SKM-1 (cell line): ENCODE data around the gene IL17REL.

Experiments used
- DNase-seq: peaks from one replicate; lab custom pipeline; 2025; ENCODE audit not compliant: unreplicated experiment; lab: John Stamatoyannopoulos, UW

IL17REL gene

DNA sequence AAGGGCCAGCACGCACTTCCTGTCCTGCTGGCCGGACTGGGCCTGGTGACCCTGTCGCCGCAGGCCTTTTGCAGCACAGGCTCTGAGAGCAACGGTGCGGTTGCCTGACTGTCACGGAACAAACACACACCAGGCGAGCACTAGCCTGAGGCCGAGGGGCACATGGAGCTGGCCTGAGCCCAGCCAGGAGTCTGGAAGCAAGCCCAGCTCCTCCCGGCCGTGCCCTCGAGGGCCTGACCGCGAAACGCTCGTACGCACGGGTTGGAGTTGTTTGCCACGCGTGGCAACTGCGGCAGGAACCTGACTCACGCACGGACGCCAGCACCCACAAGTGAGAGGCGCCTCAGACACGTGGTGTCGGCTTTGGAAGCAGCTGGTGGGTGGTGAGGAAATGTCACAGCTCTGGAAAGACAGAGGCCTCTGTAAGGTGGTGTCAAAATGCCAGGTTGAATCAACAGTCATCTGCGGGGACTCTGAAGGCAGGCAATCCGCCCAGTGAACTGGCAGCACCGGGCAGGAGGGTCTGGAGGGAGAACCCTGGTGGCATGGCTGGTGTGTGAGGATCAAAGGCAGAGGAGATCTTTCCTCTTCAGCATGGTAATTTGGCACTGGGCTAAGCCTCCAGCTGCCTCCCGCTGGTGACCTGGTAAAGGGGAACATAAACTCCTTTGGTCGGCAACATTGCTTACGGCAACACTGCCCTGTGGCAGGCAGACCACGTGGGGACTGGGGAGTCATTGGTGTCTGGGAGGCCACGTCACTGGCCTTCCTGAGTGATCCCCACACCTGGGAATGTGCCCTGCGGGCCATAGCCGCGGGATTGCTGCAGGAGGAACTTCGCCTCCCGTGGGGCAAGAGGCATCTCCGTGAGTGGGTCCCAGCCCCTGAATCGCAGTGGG lies 15.3 kb upstream of the IL17REL start:
- no peak for DNase-seq

DNA sequence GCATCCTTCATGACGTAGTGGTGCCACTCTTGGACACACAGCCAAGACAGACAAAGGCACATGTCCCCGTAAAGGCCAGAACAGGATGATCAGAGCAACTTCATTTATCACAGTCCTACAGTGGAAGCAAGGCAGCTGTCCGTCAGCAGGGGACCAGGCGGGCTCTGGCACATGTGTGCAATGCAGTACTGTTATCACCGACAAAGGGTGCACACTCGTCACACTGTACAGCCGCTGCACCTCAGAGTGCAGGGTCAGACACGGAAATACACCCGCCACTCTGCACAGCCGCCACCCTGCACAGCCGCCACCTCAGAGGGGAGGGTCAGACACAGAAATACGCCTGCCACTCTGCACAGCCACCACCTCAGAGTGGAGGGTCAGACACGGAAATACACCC lies 13.4 kb upstream of the IL17REL start:
- no peak for DNase-seq

DNA sequence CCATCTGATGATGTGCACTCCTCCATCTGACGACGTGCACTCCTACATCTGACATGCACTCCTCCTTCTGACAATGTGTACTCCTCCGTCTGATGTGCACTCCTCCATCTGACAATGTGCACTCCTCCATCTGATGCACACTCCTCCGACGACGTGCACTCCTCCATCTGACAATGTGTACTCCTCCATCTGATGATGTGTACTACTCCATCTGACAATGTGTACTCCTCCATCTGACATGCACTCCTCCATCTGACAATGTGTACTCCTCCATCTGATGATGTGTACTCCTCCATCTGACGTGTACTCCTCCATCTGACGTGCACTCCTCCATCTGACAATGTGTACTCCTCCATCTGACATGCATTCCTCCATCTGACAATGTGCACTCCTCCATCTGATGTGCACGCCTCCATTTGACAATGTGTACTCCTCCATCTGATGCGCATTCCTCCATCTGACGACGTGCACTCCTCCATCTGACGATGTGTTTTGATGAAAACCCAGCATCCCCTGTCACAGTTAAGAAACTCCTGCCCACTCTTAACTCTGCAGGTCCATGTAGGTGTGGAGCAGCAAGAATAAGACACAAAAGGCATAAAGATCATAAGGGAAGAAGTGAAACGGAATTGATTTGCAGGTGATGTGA lies 9.7 kb upstream of the IL17REL start:
- no peak for DNase-seq

DNA sequence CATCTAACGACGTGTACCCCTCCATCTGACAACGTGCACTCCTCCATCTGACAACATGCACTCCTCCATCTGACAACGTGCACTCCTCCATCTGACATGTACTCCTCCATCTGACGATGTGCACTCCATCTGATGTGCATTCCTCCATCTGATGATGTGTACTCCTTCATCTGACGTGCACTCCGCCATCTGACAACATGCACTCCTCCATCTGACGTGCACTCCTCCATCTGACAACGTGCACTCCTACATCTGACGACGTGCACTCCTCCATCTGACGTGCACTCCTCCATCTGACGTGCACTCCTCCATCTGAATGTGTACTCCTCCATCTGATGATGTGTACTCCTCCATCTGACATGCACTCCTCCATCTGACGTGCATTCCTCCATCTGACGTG lies 8.0 kb upstream of the IL17REL start:
- DNase-seq: no peak

DNA sequence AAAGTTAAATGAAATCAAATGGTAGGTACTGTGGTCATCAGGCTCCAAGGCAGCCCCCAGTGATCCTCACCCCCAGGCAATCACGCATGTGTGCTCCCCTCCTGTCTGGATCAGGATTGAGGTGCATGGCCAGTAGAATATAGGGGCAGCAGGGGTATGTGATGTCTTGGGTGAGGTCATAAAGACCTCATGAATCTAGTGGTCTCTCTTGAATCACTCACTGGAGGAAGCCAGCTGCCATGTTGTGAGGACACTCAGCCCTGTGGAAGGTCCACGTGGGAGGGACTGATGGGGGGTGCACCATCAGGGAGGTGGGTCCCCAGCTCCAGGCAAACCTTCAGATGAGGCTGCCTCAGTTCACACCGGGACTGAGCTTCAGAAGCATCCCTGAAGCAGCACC lies 6.8 kb upstream of the IL17REL start:
- no peak for DNase-seq

DNA sequence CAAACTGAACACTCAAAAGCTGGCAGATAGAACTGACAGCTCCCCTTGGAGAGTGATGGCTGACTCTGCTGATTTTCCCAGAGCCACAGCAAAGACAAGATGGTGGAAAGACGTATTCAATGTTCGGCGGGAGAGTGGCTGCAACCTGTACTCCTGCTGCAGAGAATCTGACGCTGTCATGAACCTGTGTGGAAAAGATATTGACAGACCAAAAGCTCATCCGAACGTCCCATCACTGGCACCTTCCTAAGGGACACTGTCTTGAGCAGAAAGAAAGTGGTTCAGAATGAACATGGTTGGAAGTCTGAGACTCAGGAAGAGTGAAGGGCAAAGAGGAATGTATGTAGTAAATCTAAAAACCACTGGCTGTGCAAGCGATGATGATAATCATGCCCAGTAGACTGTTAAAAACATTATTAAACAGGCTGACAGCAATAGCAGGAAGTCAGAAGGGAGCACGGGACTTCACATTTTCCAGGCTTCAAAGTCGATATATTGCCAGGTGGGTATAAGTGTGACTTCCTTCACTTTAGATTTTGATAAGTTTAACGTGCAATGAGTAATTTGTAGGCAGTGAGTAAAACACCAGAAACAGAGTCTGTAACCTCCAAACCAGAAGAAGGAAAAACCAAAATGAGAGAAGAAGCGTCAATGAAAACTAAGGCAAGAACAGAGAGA lies 6.2 kb upstream of the IL17REL start:
- DNase-seq: no peak

DNA sequence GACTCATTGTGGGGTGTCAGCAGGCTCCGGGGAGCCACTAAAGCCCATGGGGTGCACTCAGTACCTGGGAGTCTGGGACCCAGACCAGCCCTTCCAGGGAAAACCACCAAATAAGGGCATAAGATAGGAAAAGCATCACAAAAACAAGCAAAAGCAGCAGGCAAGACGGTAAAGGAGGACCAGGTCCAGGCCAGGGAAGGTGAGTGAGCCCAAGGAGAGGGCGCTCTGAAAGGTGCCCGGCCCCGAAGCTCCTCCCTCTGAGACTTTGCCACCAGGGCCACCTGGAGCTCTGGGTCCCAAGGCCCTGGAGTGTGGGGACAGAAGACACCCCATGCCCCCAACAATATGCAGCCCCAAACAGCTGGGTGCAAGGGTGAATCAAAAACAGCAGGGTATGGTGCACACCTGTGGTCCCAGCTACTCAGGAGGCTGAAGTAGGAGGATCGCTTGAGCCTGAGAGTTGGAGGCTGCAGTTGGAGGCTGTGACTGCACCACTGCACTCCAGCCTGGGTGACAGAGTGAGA lies 5.2 kb upstream of the IL17REL start:
- DNase-seq: no peak

DNA sequence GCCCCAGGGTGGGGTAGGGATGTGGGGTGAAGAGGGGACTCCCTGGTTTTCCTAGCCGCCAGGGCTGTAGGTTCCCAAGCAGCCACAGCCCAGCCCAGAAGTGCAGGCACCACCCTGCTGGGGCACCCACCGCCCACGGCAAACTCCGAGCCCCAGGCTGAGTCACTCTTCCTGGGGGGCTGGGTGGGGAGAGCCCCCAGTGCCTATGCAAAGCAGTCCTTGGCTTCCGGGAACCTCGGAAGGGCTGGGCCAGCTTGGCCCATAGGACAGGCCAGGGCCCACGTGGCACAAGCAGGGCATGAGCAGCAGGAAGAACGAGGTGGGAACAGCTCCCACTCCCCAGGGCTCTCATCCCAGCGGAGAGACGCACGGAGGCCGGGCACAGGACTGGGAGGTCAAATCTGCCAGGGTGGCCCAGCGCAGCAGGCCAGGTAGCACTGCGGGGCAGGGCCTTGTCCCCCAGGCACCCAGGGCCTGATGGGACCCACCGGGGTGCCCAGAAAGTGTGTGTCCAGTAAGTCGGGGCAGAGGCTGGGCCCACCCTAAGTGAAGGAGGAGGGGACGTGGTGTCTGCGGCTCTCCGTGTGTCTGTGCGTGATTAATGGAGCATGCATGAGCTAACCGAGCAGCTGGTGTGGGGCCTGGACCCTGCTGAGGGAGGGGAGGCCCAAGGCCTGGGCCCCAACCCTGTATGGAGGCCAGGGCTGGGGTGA lies 4.6 kb upstream of the IL17REL start:
- DNase-seq: no peak

DNA sequence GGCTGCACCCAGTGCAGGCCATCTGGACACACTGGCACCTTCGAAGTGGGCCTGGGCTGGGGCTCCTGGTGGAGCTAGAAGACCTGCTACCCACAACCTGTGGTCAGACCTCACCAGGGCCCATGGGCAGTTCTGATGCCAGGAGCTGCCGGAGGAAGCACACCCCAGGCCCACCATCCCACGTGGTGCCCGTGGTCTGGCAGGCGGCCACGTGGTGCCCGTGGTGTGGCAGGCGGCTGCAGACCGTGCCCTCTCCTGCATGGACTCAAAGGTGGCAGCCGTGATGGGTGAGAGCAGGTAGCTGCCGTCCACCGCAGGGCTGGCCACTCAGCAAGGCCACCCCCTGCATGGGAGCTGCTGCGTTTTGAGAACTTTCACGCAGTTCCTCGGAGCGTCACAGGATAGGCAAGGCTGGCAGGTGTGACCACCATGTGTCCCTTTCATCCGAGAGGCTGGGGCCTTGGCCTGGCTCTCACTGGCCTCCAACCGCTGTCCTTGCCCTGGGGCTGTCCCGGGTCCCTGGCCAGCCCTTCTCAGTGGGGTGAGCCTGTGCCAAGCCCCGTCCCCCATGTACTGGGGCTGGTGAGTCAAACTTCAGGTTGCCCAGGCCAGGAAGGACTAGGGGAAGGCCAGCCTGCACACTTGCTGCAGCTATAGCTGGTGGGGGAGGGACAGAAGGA lies 3.9 kb upstream of the IL17REL start:
- DNase-seq: no peak

DNA sequence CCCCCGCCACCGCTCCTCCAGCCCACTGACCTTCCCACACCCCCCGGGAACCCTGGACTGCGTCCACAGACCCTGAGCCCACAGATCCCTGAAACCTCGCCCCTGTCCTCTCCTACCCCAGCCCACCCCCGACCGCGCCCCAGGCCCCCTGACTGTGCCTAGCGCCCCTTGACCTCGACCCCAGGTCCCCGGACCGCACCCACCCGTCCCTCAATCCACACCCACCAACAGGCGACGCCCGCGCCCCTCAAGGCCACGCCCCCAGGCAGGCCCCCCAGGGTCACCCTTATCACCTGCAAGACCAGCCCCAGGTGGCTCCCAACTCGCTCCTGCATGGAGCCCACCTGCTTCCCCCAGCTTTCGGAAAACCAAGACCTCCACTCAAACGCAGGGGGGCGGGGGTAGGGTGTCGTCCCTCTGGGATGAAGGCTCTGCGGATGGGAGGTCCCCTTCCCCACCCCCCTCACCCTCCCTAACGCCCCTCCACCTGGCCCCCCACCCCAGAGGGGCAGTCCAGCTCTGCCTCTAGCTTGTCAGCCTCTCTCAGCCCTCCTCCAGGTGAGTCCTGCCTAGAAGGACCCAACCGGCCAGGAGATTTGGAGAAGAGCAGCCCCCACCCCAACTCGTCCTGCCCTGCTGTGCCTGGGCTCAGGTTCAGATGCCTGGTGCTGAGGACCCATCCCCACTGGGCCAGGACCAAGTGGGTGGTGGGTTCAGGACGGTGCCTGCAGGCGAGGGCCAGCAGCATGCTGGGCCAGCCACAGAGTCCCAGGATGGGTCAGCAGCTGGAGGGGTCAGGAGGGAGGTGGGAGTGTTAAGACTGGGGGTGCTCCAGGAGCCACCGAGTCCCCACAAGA lies 3.1 kb upstream of the IL17REL start:
- DNase-seq: no peak

DNA sequence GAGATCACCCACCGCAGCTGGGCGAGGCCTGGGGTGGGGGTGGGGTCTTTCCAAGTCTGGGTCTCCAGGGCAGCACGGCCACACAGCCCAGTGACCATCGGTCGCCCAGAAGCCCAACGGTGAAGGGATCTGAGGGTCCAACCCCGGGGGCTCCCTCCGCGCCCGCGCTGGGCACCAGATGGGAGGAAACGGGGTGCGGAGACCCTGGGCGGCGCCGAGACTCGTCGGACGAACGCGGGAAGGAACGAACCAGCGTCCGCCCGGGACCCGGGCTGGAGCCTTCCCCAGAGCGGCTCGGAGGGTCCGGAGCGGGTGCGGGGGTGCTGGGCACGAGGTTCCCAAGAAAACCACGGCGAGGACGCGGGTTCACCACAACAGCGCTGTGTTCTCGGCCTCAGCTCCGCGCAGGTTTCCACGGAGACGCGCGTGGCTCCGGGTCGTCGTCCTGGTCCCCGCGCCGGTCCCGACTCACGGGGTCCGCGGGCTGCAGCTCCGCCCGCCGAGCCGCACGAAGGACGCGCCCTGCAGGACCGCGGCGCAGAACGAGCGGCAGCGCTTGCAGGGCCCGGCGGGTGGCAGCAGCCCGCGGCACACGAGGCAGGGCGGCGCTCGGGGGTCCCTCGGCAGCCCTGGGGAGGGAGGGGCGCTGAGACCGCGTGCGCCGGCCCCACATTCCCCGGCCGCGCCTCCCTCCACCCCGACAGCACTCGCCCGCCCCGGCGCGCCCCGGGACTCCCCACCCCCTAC lies 2.3 kb upstream of the IL17REL start:
- DNase-seq: no peak

DNA sequence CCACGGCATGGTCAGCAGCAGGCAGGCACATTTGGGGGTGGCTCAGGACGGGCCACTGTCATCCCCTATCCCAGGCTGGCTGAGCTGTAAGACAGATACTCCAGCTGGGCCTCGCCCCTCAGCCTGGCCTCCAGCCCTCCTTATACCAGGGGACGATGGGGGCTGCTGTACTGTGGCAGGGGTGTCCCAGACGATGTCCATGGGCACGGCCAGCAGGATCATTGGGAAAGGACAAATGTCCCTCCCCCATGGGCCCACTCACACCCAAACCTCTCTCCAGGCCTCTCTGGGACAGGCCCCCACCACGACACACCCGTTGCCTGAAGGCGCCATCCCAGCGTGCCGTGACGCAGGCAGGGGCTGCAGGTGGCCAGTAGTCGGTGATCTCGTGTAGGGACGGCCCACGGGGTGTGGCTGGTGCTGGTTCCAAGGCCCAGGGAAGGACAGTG lies 1.5 kb upstream of the IL17REL start:
- DNase-seq: no peak

DNA sequence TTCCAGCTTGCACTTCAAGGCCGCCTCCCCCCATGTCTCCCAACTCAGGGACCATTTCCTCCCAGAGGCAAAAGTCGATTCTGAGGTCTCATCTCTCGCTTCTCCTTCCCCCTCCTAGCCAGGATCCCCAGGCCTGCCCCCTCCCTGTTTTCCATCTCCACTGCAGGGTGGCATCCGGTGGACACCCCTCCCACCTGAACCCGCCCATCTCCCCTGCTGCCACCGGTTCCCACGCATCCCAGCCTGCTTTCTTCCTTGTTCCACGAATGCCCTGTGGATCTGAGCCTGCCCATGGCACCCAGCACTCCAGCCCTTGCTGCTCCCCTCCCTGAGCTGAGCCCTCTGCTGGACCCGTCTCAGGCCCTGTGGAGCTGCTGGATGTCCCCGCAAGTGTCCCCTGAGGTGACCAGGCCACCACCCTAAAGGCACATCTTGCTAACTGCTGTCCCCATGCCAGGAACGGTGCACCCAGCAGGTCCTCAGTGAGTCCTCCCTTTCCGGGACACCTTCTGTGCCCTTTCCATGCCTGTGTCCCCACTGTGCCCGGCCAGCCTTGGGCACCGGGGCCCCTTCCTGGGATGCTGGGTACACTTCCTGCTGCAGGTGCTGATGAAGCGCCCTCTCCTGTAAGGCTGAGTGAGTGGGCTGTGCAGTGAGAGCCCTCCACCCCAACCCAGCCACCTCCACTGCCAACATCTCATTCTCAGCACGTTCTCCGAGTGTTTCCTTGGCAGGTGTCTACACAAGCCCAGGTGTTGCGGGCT lies 936 bp downstream of the IL17REL start:
- no peak for DNase-seq

DNA sequence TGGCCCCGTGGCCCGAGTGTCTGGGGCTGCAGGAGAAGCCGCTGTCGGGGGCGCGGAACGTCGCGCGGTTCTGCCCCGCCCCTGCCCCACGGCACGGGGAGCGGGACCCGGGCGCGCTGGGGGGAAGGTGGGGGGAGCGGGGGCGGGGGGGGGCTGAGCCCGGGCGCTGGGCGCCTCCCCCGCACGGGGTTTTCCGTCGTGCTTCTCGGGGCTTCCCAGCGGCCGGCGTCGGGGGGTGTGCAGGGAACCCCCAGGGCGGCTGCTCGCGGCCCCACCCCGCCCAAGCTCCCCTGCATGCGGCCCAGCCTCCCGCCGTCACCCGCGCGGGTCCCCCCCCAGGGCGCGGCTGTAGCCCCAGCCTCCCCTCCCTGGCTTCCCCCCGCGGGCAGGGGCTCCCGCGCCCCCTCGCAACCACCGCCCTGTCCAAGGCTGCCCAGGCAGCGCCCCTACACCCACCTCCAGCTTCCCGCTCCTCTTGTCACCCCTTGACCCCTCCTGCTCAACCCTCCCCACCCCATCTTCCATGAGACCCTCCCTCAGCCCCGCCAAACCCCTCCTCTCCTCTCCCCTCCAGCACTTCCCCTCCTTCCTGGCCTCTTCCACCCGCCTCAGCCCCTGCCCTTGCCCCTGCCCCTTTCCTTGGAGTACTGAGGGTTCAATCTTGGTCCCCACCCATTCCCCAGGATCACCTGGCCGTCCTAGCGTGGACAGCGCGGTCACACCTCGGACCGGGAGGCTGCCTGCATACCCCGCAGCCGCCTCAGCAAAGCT lies 1.7 kb downstream of the IL17REL start:
- no peak for DNase-seq

DNA sequence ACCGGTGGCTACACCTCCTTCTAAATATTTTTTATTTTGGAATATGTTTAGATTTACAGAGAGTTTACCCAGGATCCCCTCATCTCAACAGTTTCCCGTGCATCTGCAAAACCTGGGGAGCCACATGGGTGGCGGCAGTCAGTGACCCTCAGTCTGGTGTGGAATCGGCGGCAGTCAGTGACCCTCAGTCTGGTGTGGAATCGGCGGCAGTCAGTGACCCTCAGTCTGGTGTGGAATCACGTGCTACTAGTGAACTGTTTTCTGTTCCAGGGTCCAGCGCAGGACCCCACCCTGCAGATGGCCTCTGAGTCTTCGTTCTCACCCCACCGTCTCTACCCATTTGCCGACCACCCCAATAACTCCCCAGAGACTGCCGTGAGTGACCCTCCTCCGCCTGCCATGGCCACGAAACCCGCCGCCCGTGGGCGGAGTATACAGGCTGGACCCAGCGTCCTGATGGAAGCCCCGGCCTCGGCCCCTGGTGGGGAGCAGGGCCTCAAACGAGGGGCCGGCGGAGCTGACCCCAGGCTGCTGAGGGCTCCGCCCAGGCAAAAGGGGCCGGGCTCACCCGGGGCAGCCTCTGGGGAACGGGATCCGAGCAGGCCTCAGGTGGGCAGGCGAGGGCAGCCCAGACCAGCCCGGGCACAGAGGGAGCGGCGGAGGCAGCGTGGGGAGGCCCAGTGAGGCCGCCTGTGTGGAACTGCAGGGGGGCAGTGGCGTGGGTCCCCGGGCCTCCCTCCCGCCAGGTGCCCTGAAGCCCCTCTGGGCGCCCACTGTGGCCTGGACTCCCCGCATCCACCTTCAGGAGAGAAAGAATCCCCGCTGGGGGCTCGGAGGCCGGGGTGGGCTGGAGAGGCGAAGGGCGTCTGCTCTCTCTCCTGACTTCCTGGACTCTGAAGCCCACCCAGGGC lies 2.5 kb downstream of the IL17REL start:
- no peak for DNase-seq

DNA sequence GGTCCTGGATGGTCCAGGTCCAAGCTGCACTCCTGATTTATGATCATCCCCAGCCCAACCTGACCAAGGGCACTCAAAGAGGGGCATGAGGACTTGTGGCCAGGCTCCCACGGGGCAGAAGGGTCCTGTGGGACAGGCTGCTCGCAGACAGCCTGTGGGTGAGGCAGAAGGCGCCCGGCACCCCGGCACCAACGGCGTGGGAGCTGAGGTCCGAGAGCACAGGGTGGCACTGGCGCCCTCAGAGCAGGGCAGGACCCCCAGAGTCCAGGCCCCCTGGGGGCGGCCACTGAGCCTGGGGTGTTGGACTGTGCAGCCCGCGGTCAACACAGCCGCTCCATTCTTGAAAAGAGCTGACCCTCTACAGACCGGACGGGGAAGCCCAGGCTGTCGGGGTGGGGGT lies 3.3 kb downstream of the IL17REL start:
- DNase-seq: no peak
